ENCODE measurements around the gene POC5. TPM values are rescaled to one million over a fixed set of nuclear protein-coding genes. Genes with fewer than 3 reads are reported as not detected.

Gene POC5
- total and polyA plus RNA-seq, 2 of the 13 experiments (the other 11 are each of a cell fraction or from before 2014, with no cell fraction given) = 6.9 to 9.3 TPM

DNA sequence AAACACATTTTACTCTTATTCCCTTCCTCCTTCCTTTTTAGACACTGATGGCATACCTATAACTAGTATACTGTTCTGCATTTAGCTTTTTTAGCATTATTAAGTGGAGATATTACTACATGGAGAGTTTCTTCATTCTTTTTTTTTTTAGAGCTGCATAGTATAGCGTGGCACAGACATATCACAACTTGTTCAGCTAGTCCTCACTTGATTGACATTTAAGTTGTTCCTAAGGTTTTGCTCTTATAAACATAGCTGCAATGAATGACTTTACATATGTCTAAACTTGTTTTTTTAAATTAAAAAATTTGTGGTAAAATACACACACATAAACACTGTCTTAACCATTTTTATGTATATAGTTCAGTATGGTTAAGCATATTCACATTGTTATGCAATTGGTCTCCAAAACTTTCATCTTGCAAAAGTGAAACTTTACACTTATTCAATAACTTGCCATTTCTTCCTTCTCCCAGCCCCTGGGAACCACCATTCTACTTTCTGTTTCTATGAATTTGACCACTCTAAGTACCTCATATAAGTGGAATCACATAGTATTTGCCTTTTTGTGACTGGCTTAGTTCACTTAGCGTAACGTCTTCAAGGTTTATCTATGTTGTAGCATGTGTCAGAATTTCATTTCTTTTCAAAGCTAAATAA, 57.3 kb downstream of the POC5 start:
- Histone ChIP-seq H3K4me1 (ENCODE audit: insufficient read depth, low read length) (no peaks in the 10 kb centered on the region), H4K20me1 (ENCODE audit: insufficient read depth, low read length) (no peaks in the 10 kb centered on the region), H3K79me2 (ENCODE audit: insufficient read depth, low read length) (no peaks in the 10 kb centered on the region), H3K9me3 (ENCODE audit: low read length) (no peaks in the 10 kb centered on the region), H3K4me2 (ENCODE audit: low read depth, low read length) (no peak overlapping the region), H3K9ac (ENCODE audit: insufficient read depth, low read depth, low read length) (no peak overlapping the region), H3K27ac (ENCODE audit: extremely low read length, insufficient read depth, low read length) (no peak overlapping the region), H3K36me3 (replicated peaks in 1 of 2; ENCODE audit: control insufficient read depth in 1 of 2, insufficient read depth in 2 of 2, low read length in 2 of 2) (no peaks in the 10 kb centered on the region), H2AFZ (ENCODE audit: low read length) (no peak overlapping the region), H3K4me3 (replicated peaks in 1 of 3; ENCODE audit: insufficient read depth in 1 of 3, low read depth in 2 of 3, low read length in 3 of 3) (no peak overlapping the region), H3K27me3 (ENCODE audit: control insufficient read depth in 1 of 2, insufficient read depth in 2 of 2, low read length in 2 of 2) (peaks cover 0 to 8% of the 10 kb centered on the region in 2 experiments; a peak in 2 of 5 replicates)
- ChIA-PET POLR2A (no interaction called here), CTCF (ENCODE audit: low intra/inter-chr PET ratio, low total read pairs) (no interaction called here)
- no peak for FAIRE-seq
- no peak for TF ChIP-seq JUNB (CRISPR knock-in tag; IDR thresholded peaks at IDR 0.05; ENCODE audit: borderline replicate concordance)
- TF ChIP-seq, protein P1, sequence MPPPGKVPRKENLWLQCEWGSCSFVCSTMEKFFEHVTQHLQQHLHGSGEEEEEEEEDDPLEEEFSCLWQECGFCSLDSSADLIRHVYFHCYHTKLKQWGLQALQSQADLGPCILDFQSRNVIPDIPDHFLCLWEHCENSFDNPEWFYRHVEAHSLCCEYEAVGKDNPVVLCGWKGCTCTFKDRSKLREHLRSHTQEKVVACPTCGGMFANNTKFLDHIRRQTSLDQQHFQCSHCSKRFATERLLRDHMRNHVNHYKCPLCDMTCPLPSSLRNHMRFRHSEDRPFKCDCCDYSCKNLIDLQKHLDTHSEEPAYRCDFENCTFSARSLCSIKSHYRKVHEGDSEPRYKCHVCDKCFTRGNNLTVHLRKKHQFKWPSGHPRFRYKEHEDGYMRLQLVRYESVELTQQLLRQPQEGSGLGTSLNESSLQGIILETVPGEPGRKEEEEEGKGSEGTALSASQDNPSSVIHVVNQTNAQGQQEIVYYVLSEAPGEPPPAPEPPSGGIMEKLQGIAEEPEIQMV (CRISPR knock-in tag; IDR thresholded peaks at IDR 0.05; ENCODE audit: low read depth) = no peak
- TF ChIP-seq EED (CRISPR knock-in tag; IDR thresholded peaks at IDR 0.05) = no peak
- TF ChIP-seq MBNL3 (CRISPR knock-in tag; conservative IDR thresholded peaks at IDR 0.05) = no peak
- TF ChIP-seq, protein P2, sequence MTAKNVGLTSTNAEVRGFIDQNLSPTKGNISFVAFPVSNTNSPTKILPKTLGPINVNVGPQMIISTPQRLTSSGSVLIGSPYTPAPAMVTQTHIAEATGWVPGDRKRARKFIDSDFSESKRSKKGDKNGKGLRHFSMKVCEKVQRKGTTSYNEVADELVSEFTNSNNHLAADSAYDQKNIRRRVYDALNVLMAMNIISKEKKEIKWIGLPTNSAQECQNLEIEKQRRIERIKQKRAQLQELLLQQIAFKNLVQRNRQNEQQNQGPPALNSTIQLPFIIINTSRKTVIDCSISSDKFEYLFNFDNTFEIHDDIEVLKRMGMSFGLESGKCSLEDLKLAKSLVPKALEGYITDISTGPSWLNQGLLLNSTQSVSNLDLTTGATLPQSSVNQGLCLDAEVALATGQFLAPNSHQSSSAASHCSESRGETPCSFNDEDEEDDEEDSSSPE (CRISPR knock-in tag; IDR thresholded peaks at IDR 0.05) = no peak
- no peak for TF ChIP-seq ISX (CRISPR knock-in tag; conservative IDR thresholded peaks at IDR 0.05)
- intact Hi-C loops (cut with micrococcal nuclease; ENCODE audit: unreplicated experiment) (no loop called here), in situ Hi-C loops (cut with HindIII; ENCODE audit: extremely low pct_ligation_motif_present, low pct_unique_long_range_greater_than_20kb) (no loop called here)
- no peak for DNase-seq (ENCODE audit: low spot score)
- 66% methylated on average over 3 of the region's 3 CpGs for WGBS (ENCODE audit: low lambda C conversion rate)
- no TSS peak for BruUV-seq (replicated peaks)
- no peak for ATAC-seq
